ENCODE results near the gene WLS. TPM values are rescaled to one million over a fixed set of nuclear protein-coding genes. Genes with fewer than 3 reads are reported as not detected.

WLS gene
- total and polyA plus RNA-seq, 2 donors (not counting 1 experiment from before 2014, with no cell fraction given) = 156 to 269 TPM

- no peak for DNase-seq (ENCODE audit: low read depth in 2 of 2)
- no peak for TF ChIP-seq CTCF (conservative IDR thresholded peaks at IDR 0.05 in 1 of 2, IDR thresholded peaks at IDR 0.05 in 1 of 2; ENCODE audit: low read depth in 1 of 2, low read length in 2 of 2)
- TF ChIP-seq EZH2 (IDR thresholded peaks at IDR 0.05; ENCODE audit: low read length, missing control alignments) = no peak
These were observed 45.9 kb upstream of the WLS start for GRCh38 chr1:68278221-68278620.

GRCh38 chr1:68276448-68276847 is 44.1 kb upstream of the WLS start:
- no peak overlapping the region for H3K9ac ChIP-seq (ENCODE audit: insufficient read depth, low read length)
- no peak overlapping the region for H3K27ac ChIP-seq (ENCODE audit: insufficient read depth, low read length)
- DNase-seq (ENCODE audit: low read depth in 2 of 2) = no peak
- no peaks in the 10 kb centered on the region for H4K20me1 ChIP-seq (ENCODE audit: control insufficient read depth, extremely low read depth, insufficient read depth, low read length)
- H3K27me3 ChIP-seq (ENCODE audit: control insufficient read depth, insufficient read depth, low read length) = no peaks in the 10 kb centered on the region
- H2AFZ ChIP-seq (ENCODE audit: low read length) = no peak overlapping the region
- H3K4me1 ChIP-seq (ENCODE audit: control insufficient read depth, extremely low read depth, insufficient read depth, low read length) = no peaks in the 10 kb centered on the region
- no peaks in the 10 kb centered on the region for H3K79me2 ChIP-seq (ENCODE audit: control insufficient read depth, insufficient read depth, low read length)
- no peaks in the 10 kb centered on the region for H3K36me3 ChIP-seq (ENCODE audit: control insufficient read depth, insufficient read depth, low read length)
- H3K4me2 ChIP-seq (ENCODE audit: extremely low read depth, insufficient read depth, low read length) = no peak overlapping the region
- H3K4me3 ChIP-seq (replicated peaks in 1 of 4; ENCODE audit: control extremely low read depth in 1 of 4, insufficient read depth in 1 of 4, low read depth in 3 of 4, low read length in 4 of 4) = no peak overlapping the region
- TF ChIP-seq CTCF (conservative IDR thresholded peaks at IDR 0.05 in 1 of 2, IDR thresholded peaks at IDR 0.05 in 1 of 2; ENCODE audit: low read depth in 1 of 2, low read length in 2 of 2) (no peak), EZH2 (IDR thresholded peaks at IDR 0.05; ENCODE audit: low read length, missing control alignments) (no peak)
- H3K9me3 ChIP-seq (ENCODE audit: control insufficient read depth, insufficient read depth, low read depth, low read length) = no peaks in the 10 kb centered on the region

More at GRCh38 chr1:68278221-68278620, 45.9 kb upstream of the WLS start:
- Histone ChIP-seq H3K4me3 (replicated peaks in 1 of 4; ENCODE audit: control extremely low read depth in 1 of 4, insufficient read depth in 1 of 4, low read depth in 3 of 4, low read length in 4 of 4) (no peak overlapping the region), H3K4me2 (ENCODE audit: extremely low read depth, insufficient read depth, low read length) (no peak overlapping the region), H3K79me2 (ENCODE audit: control insufficient read depth, insufficient read depth, low read length) (no peaks in the 10 kb centered on the region), H3K27ac (ENCODE audit: insufficient read depth, low read length) (no peak overlapping the region), H3K36me3 (ENCODE audit: control insufficient read depth, insufficient read depth, low read length) (no peaks in the 10 kb centered on the region), H3K9me3 (ENCODE audit: control insufficient read depth, insufficient read depth, low read depth, low read length) (no peaks in the 10 kb centered on the region), H2AFZ (ENCODE audit: low read length) (no peak overlapping the region), H3K27me3 (ENCODE audit: control insufficient read depth, insufficient read depth, low read length) (no peaks in the 10 kb centered on the region), H4K20me1 (ENCODE audit: control insufficient read depth, extremely low read depth, insufficient read depth, low read length) (no peaks in the 10 kb centered on the region), H3K4me1 (ENCODE audit: control insufficient read depth, extremely low read depth, insufficient read depth, low read length) (no peaks in the 10 kb centered on the region), H3K9ac (ENCODE audit: insufficient read depth, low read length) (no peak overlapping the region)

- TF ChIP-seq CTCF (conservative IDR thresholded peaks at IDR 0.05 in 1 of 2, IDR thresholded peaks at IDR 0.05 in 1 of 2; ENCODE audit: low read depth in 1 of 2, low read length in 2 of 2) (no peak), EZH2 (IDR thresholded peaks at IDR 0.05; ENCODE audit: low read length, missing control alignments) (no peak)
- Histone ChIP-seq H4K20me1 (ENCODE audit: control insufficient read depth, extremely low read depth, insufficient read depth, low read length) (no peaks in the 10 kb centered on the region), H3K27ac (ENCODE audit: insufficient read depth, low read length) (no peak overlapping the region), H3K9me3 (ENCODE audit: control insufficient read depth, insufficient read depth, low read depth, low read length) (no peaks in the 10 kb centered on the region), H3K4me3 (replicated peaks in 1 of 4; ENCODE audit: control extremely low read depth in 1 of 4, insufficient read depth in 1 of 4, low read depth in 3 of 4, low read length in 4 of 4) (no peak overlapping the region), H3K27me3 (ENCODE audit: control insufficient read depth, insufficient read depth, low read length) (no peaks in the 10 kb centered on the region), H3K4me1 (ENCODE audit: control insufficient read depth, extremely low read depth, insufficient read depth, low read length) (no peaks in the 10 kb centered on the region), H3K79me2 (ENCODE audit: control insufficient read depth, insufficient read depth, low read length) (no peaks in the 10 kb centered on the region), H3K36me3 (ENCODE audit: control insufficient read depth, insufficient read depth, low read length) (no peaks in the 10 kb centered on the region), H3K4me2 (ENCODE audit: extremely low read depth, insufficient read depth, low read length) (no peak overlapping the region), H2AFZ (ENCODE audit: low read length) (no peak overlapping the region), H3K9ac (ENCODE audit: insufficient read depth, low read length) (no peak overlapping the region)
- no peak for DNase-seq (ENCODE audit: low read depth in 2 of 2)
These were observed 41.2 kb upstream of the WLS start for GRCh38 chr1:68273530-68273929.

Data from fibroblast of lung (primary cell).